HEK293 (cell line): ENCODE results near the gene DDX46.

ENCODE experiments used
- CTCF ChIA-PET: fragments of 350-600 bp; formaldehyde crosslinking; extraction: SDS; loops from one replicate; lab custom pipeline; 2021; ENCODE audit warnings: antibody characterized with exemption; lab: Yijun Ruan, JAX
- POLR2A ChIA-PET: fragments of 300-600 bp; formaldehyde crosslinking; extraction: SDS; loops from one replicate; lab custom pipeline; 2020; ENCODE audit warnings: antibody characterized with exemption, inconsistent platforms; lab: Yijun Ruan, JAX
- H3K27ac ChIP-seq: fragments of 200-500 bp; sonication (Bioruptor generic); 2 replicates; pipeline ENCODE4 v1.5.1; 2014; ENCODE audit warnings: low read depth, low read length, control low read depth, inconsistent platforms; ENCODE audit errors: extremely low read depth
- H3K36me3 ChIP-seq, 2 experiments: fragments of 200-500 bp in 1 of 2; sonication (Bioruptor generic) in 1 of 2; 1 replicate in 1 of 2; 2 replicates in 1 of 2; pipeline ENCODE4 v1.5.1; 2014 to 2017; ENCODE audit warnings: inconsistent platforms in 2 of 2, low read length in 2 of 2; ENCODE audit not compliant: control insufficient read depth in 2 of 2, insufficient read depth in 1 of 2
- H3K4me1 ChIP-seq: fragments of 200-500 bp; sonication (Bioruptor generic); 2 replicates; pipeline ENCODE4 v1.5.1; 2014; ENCODE audit warnings: mild to moderate bottlenecking, low read length, inconsistent platforms; ENCODE audit not compliant: control insufficient read depth, insufficient read depth
- H3K4me3 ChIP-seq: 2 replicates; pipeline ENCODE4 v1.5.1; 2011; ENCODE audit warnings: low read depth, mild to moderate bottlenecking, control low read depth, low read length, moderate library complexity
- H3K9me3 ChIP-seq: fragments of 200-500 bp; sonication (Bioruptor generic); 2 replicates; pipeline ENCODE4 v1.5.1; 2014; ENCODE audit warnings: low read depth, low read length, inconsistent platforms; ENCODE audit not compliant: control insufficient read depth, insufficient read depth
- EGR2 ChIP-seq: fragments of 450-650 bp; formaldehyde crosslinking; IDR thresholded peaks from 2 replicates; pipeline ENCODE4 v1.5.1; 2016; ENCODE audit warnings: low read depth, missing biosample characterization, missing genetic modification characterization
- FEZF1 ChIP-seq: fragments of 450-650 bp; formaldehyde crosslinking; IDR thresholded peaks from 2 replicates; pipeline ENCODE4 v1.5.1; 2016; ENCODE audit warnings: missing biosample characterization, missing genetic modification characterization
- GLIS2 ChIP-seq: fragments of 450-650 bp; formaldehyde crosslinking; IDR thresholded peaks from 2 replicates; pipeline ENCODE4 v1.5.1; 2016; ENCODE audit warnings: missing biosample characterization, missing genetic modification characterization
- HOXC10 ChIP-seq: sonication (generic); formaldehyde crosslinking; IDR thresholded peaks from 2 replicates; pipeline ENCODE4 v1.8.1; 2023; ENCODE audit warnings: mild to moderate bottlenecking, missing genetic modification reagents
- KLF8 ChIP-seq: fragments of 450-650 bp; formaldehyde crosslinking; IDR thresholded peaks from 2 replicates; pipeline ENCODE4 v1.5.1; 2016; ENCODE audit warnings: missing biosample characterization, missing genetic modification characterization
- MEIS1 ChIP-seq: sonication (generic); formaldehyde crosslinking; IDR thresholded peaks from 2 replicates; pipeline ENCODE4 v1.8.1; 2022; ENCODE audit warnings: missing genetic modification reagents, mild to moderate bottlenecking, borderline replicate concordance
- SCRT1 ChIP-seq: fragments of 450-650 bp; formaldehyde crosslinking; IDR thresholded peaks from 2 replicates; pipeline ENCODE4 v1.5.1; 2016; ENCODE audit warnings: missing biosample characterization, missing genetic modification characterization, borderline replicate concordance
- ZBTB1 ChIP-seq: fragments of 450-650 bp; formaldehyde crosslinking; IDR thresholded peaks from 2 replicates; pipeline ENCODE4 v1.5.1; 2016; ENCODE audit warnings: missing biosample characterization, missing genetic modification characterization
- ZFP37 ChIP-seq: fragments of 450-650 bp; formaldehyde crosslinking; IDR thresholded peaks from 2 replicates; pipeline ENCODE4 v1.5.1; 2016; ENCODE audit warnings: missing biosample characterization, missing genetic modification characterization
- ZNF133 ChIP-seq: fragments of 450-650 bp; formaldehyde crosslinking; IDR thresholded peaks from 2 replicates; pipeline ENCODE4 v1.5.1; 2016; ENCODE audit warnings: missing biosample characterization, missing genetic modification characterization
- ZNF138 ChIP-seq: fragments of 450-650 bp; formaldehyde crosslinking; IDR thresholded peaks from 2 replicates; pipeline ENCODE4 v1.5.1; 2016; ENCODE audit warnings: missing biosample characterization, missing genetic modification characterization, borderline replicate concordance
- ZNF157 ChIP-seq: fragments of 450-650 bp; formaldehyde crosslinking; IDR thresholded peaks from 2 replicates; pipeline ENCODE4 v1.5.1; 2016; ENCODE audit warnings: missing biosample characterization, missing genetic modification characterization
- ZNF19 ChIP-seq: fragments of 450-650 bp; formaldehyde crosslinking; IDR thresholded peaks from 2 replicates; pipeline ENCODE4; 2016; ENCODE audit warnings: missing biosample characterization, missing genetic modification characterization, low read depth
- ZNF48 ChIP-seq: fragments of 450-650 bp; formaldehyde crosslinking; IDR thresholded peaks from 2 replicates; pipeline ENCODE4 v1.5.1; 2016; ENCODE audit warnings: missing biosample characterization, missing genetic modification characterization
- ZNF501 ChIP-seq: fragments of 450-650 bp; formaldehyde crosslinking; IDR thresholded peaks from 2 replicates; pipeline ENCODE4 v1.5.1; 2016; ENCODE audit warnings: missing biosample characterization, missing genetic modification characterization
- ZNF791 ChIP-seq: fragments of 450-650 bp; formaldehyde crosslinking; IDR thresholded peaks from 2 replicates; pipeline ENCODE4 v1.5.1; 2016; ENCODE audit warnings: missing biosample characterization, missing genetic modification characterization
- TF ChIP-seq, protein P1 (sequence below): fragments of 450-650 bp; formaldehyde crosslinking; IDR thresholded peaks from 2 replicates; pipeline ENCODE4 v1.5.1; 2016; ENCODE audit warnings: missing biosample characterization, missing genetic modification characterization
- TF ChIP-seq, protein P2 (sequence below): fragments of 450-650 bp; formaldehyde crosslinking; optimal IDR thresholded peaks from 2 replicates; pipeline ENCODE3; 2016; ENCODE audit warnings: missing biosample characterization, mild to moderate bottlenecking, missing genetic modification characterization
- TF ChIP-seq, protein P3 (sequence below): fragments of 450-650 bp; formaldehyde crosslinking; IDR thresholded peaks from 2 replicates; pipeline ENCODE4 v1.5.1; 2016; ENCODE audit warnings: missing biosample characterization, missing genetic modification characterization
- TF ChIP-seq, protein P4 (sequence below): fragments of 450-650 bp; formaldehyde crosslinking; IDR thresholded peaks from 2 replicates; pipeline ENCODE4 v1.5.1; 2016; ENCODE audit warnings: missing biosample characterization, missing genetic modification characterization

Gene DDX46

DNA sequence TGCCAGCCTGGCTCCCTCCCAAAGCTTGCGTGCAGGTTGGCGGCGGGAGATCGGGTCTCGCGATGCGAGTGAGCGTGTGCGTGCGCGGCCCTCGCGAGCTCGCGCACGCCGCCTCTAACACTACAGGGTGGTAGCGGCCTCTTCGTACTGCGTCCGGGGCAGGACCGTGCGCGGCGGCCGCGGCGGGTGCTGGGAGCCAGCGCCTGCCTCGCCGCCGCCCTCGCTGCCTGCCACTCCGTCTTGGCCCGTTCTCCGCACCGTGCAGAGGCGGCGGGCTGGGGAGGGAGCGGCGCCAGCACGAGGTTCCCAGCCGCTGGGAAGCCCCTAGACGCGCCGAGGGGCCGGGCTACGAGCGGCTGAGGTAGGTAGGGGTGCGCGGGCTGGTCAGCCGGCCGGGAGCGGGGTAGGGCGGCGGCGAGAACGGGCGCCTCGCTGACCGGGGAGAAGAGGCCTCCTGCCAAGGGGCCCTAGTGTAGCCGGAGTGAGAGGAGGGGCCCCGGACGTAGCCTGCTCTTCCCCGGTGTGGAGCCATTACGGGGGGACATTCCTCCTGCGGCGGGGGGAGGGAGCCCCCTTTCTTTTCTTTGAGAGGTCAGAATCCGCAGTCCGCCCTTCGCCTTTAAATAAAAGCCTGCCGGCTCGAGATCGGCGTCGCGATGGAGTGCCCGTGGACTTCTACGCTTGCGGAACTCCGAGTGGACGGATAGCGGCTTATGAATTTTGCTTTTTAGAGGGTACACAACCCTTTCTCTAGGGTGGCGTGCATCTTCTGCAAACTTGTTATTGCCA lies 87.5 kb downstream of the DDX46 start, which contains the start of gene C5orf24 (continued):
- TF ChIP-seq, protein P1, sequence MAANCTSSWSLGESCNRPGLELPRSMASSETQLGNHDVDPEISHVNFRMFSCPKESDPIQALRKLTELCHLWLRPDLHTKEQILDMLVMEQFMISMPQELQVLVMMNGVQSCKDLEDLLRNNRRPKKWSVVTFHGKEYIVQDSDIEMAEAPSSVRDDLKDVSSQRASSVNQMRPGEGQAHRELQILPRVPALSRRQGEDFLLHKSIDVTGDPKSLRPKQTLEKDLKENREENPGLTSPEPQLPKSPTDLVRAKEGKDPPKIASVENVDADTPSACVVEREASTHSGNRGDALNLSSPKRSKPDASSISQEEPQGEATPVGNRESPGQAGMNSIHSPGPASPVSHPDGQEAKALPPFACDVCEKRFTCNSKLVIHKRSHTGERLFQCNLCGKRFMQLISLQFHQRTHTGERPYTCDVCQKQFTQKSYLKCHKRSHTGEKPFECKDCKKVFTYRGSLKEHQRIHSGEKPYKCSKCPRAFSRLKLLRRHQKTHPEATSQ (tag by site-specific recombination): 0 out of 2 replicates have a peak, but pooled peaks have one; percentile 54
- TF ChIP-seq, protein P2, sequence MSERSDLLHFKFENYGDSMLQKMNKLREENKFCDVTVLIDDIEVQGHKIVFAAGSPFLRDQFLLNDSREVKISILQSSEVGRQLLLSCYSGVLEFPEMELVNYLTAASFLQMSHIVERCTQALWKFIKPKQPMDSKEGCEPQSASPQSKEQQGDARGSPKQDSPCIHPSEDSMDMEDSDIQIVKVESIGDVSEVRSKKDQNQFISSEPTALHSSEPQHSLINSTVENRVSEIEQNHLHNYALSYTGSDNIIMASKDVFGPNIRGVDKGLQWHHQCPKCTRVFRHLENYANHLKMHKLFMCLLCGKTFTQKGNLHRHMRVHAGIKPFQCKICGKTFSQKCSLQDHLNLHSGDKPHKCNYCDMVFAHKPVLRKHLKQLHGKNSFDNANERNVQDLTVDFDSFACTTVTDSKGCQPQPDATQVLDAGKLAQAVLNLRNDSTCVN (tag by site-specific recombination): peak; percentile 99
- TF ChIP-seq GLIS2 (tag by site-specific recombination) (peak; percentile 53; the same call in 1 of the 2 replicates), ZNF133 (no peak), HOXC10 (CRISPR knock-in tag) (no peak), ZFP37 (tag by site-specific recombination) (0 out of 2 replicates have a peak, but pooled peaks have one; percentile 27), ZNF501 (tag by site-specific recombination) (peak; percentile 15; the same call in 1 of the 2 replicates), FEZF1 (no peak), ZNF138 (tag by site-specific recombination) (no peak), ZNF791 (no peak), ZBTB1 (tag by site-specific recombination) (no peak), EGR2 (0 out of 2 replicates have a peak, but pooled peaks have one; percentile 12), ZNF157 (tag by site-specific recombination) (no peak), KLF8 (tag by site-specific recombination) (peak; percentile 44; the same call in 1 of the 2 replicates), ZNF48 (tag by site-specific recombination) (no peak)
- TF ChIP-seq, protein P3, sequence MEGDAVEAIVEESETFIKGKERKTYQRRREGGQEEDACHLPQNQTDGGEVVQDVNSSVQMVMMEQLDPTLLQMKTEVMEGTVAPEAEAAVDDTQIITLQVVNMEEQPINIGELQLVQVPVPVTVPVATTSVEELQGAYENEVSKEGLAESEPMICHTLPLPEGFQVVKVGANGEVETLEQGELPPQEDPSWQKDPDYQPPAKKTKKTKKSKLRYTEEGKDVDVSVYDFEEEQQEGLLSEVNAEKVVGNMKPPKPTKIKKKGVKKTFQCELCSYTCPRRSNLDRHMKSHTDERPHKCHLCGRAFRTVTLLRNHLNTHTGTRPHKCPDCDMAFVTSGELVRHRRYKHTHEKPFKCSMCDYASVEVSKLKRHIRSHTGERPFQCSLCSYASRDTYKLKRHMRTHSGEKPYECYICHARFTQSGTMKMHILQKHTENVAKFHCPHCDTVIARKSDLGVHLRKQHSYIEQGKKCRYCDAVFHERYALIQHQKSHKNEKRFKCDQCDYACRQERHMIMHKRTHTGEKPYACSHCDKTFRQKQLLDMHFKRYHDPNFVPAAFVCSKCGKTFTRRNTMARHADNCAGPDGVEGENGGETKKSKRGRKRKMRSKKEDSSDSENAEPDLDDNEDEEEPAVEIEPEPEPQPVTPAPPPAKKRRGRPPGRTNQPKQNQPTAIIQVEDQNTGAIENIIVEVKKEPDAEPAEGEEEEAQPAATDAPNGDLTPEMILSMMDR: 0 out of 2 replicates have a peak, but pooled peaks have one; percentile 10
- TF ChIP-seq, protein P4, sequence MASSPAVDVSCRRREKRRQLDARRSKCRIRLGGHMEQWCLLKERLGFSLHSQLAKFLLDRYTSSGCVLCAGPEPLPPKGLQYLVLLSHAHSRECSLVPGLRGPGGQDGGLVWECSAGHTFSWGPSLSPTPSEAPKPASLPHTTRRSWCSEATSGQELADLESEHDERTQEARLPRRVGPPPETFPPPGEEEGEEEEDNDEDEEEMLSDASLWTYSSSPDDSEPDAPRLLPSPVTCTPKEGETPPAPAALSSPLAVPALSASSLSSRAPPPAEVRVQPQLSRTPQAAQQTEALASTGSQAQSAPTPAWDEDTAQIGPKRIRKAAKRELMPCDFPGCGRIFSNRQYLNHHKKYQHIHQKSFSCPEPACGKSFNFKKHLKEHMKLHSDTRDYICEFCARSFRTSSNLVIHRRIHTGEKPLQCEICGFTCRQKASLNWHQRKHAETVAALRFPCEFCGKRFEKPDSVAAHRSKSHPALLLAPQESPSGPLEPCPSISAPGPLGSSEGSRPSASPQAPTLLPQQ (tag by site-specific recombination): peak; percentile 87

DNA sequence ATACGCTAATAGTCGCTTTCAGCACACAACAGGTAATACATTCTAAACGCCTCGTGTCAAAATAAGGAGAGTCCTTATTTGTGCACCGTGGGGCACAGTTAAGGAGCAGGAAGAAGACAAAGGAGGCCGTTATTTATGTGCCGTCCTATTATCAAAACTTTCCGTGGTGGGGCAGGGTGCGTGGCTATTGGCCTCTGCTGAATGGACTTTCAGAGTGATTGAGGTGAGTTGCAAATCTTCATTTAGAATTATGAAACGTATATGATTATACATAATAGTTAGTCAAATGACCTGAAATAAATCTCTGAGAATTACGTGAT lies 88.0 kb downstream of the DDX46 start:
- CTCF ChIA-PET: interaction anchor here (0.6 kb wide), 1 partner anchor 1270 kb away, joined by 3 read pairs; no protein-coding TSS in a partner anchor
- H3K27ac ChIP-seq: peak overlapping the region; percentile 97
- peaks cover 13 to 14% of the 10 kb centered on the region in 2 experiments; a peak in 2 of 3 replicates for H3K36me3 ChIP-seq
- H3K4me1 ChIP-seq: peaks cover 11% of the 10 kb centered on the region; the same call in 1 of the 2 replicates
- H3K9me3 ChIP-seq: no peaks in the 10 kb centered on the region
- TF ChIP-seq MEIS1 (CRISPR knock-in tag): 0 out of 2 replicates have a peak, but pooled peaks have one; percentile 15
- TF ChIP-seq ZNF19 (tag by site-specific recombination): no peak
- 0 out of 2 replicates have a peak, but pooled peaks have one; percentile 30 for TF ChIP-seq SCRT1 (tag by site-specific recombination)
- POLR2A ChIA-PET: interaction anchor here (0.8 to 1.2 kb wide), 4 partner anchors 11 to 28 kb away, joined by 3 to 5 read pairs (median 4); partner anchors contain the start of gene TXNDC15
- peak overlapping the region; percentile 87 for H3K4me3 ChIP-seq
